ENCODE data around the gene RSRC1. TPM values are rescaled to one million over a fixed set of nuclear protein-coding genes. Genes with fewer than 3 reads are reported as not detected.

RSRC1 gene
- polyA plus RNA-seq, 1 donor (not counting 4 experiments of a cell fraction or from before 2014, with no cell fraction given): 11.1 TPM

DNA sequence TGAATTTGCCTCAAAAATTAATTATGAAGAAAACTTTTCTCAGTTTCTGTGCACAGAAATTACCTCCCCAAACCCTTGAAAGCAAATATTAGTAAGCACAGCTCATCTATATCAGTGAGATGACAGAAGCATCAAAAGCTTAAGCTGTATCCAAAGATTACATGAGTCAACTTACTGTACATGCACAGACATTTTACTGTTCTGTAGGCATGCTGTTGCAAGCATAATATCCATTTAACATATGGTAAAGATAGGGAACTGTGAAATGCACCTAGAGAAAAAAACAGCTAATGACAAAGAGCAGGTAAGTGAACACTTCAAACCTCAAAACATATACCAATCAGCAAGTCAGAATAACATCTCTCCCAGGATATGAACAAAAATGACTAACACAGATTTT is 24.5 kb upstream of the RSRC1 start:
- no peaks in the 10 kb centered on the region for H3K36me3 ChIP-seq (ENCODE audit: control insufficient read depth in 2 of 2, extremely low read depth in 1 of 2, insufficient read depth in 2 of 2, low read length in 2 of 2)
- no peaks in the 10 kb centered on the region for H4K20me1 ChIP-seq (ENCODE audit: control insufficient read depth, extremely low read depth, insufficient read depth, low read length)
- DNase-seq (ENCODE audit: low read depth, low spot score): no peak
- peaks cover 12% of the 10 kb centered on the region for H3K4me1 ChIP-seq (ENCODE audit: control insufficient read depth, extremely low read depth, insufficient read depth, low read length)
- H3K4me2 ChIP-seq (ENCODE audit: control insufficient read depth, extremely low read depth, insufficient read depth, low read depth, low read length): no peak overlapping the region
- no peak overlapping the region for H3K27ac ChIP-seq (ENCODE audit: control insufficient read depth, insufficient read depth, low read length)
- H3K9ac ChIP-seq (ENCODE audit: control insufficient read depth, extremely low read depth, insufficient read depth, low read length): no peak overlapping the region
- no peak for TF ChIP-seq EZH2 (IDR thresholded peaks at IDR 0.05; ENCODE audit: low read length)
- TF ChIP-seq, protein P1, sequence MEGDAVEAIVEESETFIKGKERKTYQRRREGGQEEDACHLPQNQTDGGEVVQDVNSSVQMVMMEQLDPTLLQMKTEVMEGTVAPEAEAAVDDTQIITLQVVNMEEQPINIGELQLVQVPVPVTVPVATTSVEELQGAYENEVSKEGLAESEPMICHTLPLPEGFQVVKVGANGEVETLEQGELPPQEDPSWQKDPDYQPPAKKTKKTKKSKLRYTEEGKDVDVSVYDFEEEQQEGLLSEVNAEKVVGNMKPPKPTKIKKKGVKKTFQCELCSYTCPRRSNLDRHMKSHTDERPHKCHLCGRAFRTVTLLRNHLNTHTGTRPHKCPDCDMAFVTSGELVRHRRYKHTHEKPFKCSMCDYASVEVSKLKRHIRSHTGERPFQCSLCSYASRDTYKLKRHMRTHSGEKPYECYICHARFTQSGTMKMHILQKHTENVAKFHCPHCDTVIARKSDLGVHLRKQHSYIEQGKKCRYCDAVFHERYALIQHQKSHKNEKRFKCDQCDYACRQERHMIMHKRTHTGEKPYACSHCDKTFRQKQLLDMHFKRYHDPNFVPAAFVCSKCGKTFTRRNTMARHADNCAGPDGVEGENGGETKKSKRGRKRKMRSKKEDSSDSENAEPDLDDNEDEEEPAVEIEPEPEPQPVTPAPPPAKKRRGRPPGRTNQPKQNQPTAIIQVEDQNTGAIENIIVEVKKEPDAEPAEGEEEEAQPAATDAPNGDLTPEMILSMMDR (optimal IDR thresholded peaks at IDR 0.05 in 1 of 3, IDR thresholded peaks at IDR 0.05 in 1 of 3, conservative IDR thresholded peaks at IDR 0.05 in 1 of 3; ENCODE audit: extremely low read depth in 1 of 3, insufficient read depth in 2 of 3, low read length in 3 of 3): no peak
- H2AFZ ChIP-seq (ENCODE audit: control insufficient read depth, low read length): no peak overlapping the region
- no peaks in the 10 kb centered on the region for H3K9me3 ChIP-seq (ENCODE audit: control insufficient read depth, low read depth, low read length)
- peak; percentile 79 for FAIRE-seq
- peaks cover 6% of the 10 kb centered on the region for H3K27me3 ChIP-seq (ENCODE audit: control insufficient read depth, extremely low read depth, insufficient read depth, low read length)
- H3K4me3 ChIP-seq (ENCODE audit: control insufficient read depth in 2 of 3, extremely low read depth in 1 of 3, insufficient read depth in 2 of 3, low read depth in 1 of 3, low read length in 3 of 3): no peak overlapping the region
- dilution Hi-C loops (cut with MboI; ENCODE audit: extremely low pct_ligation_motif_present, low sequenced_read_pairs): no loop called here
- no peaks in the 10 kb centered on the region for H3K9me1 ChIP-seq (ENCODE audit: control insufficient read depth, extremely low read depth, insufficient read depth, low read length)
- H3K79me2 ChIP-seq (ENCODE audit: control insufficient read depth, insufficient read depth, low read length): no peaks in the 10 kb centered on the region

DNA sequence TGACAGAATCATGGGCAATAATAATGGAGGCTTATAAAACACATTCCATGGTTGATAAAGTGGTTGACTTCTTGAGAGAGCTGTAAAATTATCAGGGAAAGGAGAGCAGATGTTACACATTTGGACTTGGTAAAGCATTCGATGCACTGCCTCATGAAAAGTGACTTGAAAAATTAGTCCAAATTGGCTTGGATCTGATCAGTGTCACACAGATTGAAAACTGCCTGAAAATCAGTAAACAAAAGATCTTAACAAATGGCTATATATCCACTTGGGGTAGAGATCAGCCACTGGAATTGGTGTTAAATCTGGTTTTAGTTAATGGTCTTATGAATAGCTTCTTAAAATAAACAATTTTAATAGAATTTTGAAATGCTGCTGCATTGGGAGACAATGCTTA is 24.0 kb upstream of the RSRC1 start:
- Histone ChIP-seq H3K9me1 (ENCODE audit: control insufficient read depth, extremely low read depth, insufficient read depth, low read length) (no peaks in the 10 kb centered on the region), H3K4me1 (ENCODE audit: control insufficient read depth, extremely low read depth, insufficient read depth, low read length) (peaks cover 12% of the 10 kb centered on the region), H3K9ac (ENCODE audit: control insufficient read depth, extremely low read depth, insufficient read depth, low read length) (no peak overlapping the region), H3K36me3 (ENCODE audit: control insufficient read depth in 2 of 2, extremely low read depth in 1 of 2, insufficient read depth in 2 of 2, low read length in 2 of 2) (no peaks in the 10 kb centered on the region), H3K27ac (ENCODE audit: control insufficient read depth, insufficient read depth, low read length) (no peak overlapping the region), H3K79me2 (ENCODE audit: control insufficient read depth, insufficient read depth, low read length) (no peaks in the 10 kb centered on the region), H3K4me3 (ENCODE audit: control insufficient read depth in 2 of 3, extremely low read depth in 1 of 3, insufficient read depth in 2 of 3, low read depth in 1 of 3, low read length in 3 of 3) (no peak overlapping the region), H2AFZ (ENCODE audit: control insufficient read depth, low read length) (no peak overlapping the region), H3K4me2 (ENCODE audit: control insufficient read depth, extremely low read depth, insufficient read depth, low read depth, low read length) (no peak overlapping the region), H4K20me1 (ENCODE audit: control insufficient read depth, extremely low read depth, insufficient read depth, low read length) (no peaks in the 10 kb centered on the region), H3K9me3 (ENCODE audit: control insufficient read depth, low read depth, low read length) (no peaks in the 10 kb centered on the region), H3K27me3 (ENCODE audit: control insufficient read depth, extremely low read depth, insufficient read depth, low read length) (peaks cover 6% of the 10 kb centered on the region)
- TF ChIP-seq, protein P1 (optimal IDR thresholded peaks at IDR 0.05 in 1 of 3, IDR thresholded peaks at IDR 0.05 in 1 of 3, conservative IDR thresholded peaks at IDR 0.05 in 1 of 3; ENCODE audit: extremely low read depth in 1 of 3, insufficient read depth in 2 of 3, low read length in 3 of 3): no peak
- no peak for TF ChIP-seq EZH2 (IDR thresholded peaks at IDR 0.05; ENCODE audit: low read length)
- dilution Hi-C loops (cut with MboI; ENCODE audit: extremely low pct_ligation_motif_present, low sequenced_read_pairs): no loop called here
- DNase-seq (ENCODE audit: low read depth, low spot score): no peak
- no peak for FAIRE-seq

Measured in keratinocyte (primary cell).